22Rv1 (cell line): ENCODE measurements around the gene AUTS2.

Experiments
- ZFX ChIP-seq: fragments of 450-650 bp; IDR thresholded peaks from 2 replicates; pipeline ENCODE4 v1.6.1; 2017; ENCODE audit warnings: antibody characterized with exemption, borderline replicate concordance
- TF ChIP-seq, protein P1 (sequence below): fragments of 450-650 bp; IDR thresholded peaks from 2 replicates; pipeline ENCODE4 v1.5.1; 2017; ENCODE audit warnings: mild to moderate bottlenecking

- TF ChIP-seq, protein P1, sequence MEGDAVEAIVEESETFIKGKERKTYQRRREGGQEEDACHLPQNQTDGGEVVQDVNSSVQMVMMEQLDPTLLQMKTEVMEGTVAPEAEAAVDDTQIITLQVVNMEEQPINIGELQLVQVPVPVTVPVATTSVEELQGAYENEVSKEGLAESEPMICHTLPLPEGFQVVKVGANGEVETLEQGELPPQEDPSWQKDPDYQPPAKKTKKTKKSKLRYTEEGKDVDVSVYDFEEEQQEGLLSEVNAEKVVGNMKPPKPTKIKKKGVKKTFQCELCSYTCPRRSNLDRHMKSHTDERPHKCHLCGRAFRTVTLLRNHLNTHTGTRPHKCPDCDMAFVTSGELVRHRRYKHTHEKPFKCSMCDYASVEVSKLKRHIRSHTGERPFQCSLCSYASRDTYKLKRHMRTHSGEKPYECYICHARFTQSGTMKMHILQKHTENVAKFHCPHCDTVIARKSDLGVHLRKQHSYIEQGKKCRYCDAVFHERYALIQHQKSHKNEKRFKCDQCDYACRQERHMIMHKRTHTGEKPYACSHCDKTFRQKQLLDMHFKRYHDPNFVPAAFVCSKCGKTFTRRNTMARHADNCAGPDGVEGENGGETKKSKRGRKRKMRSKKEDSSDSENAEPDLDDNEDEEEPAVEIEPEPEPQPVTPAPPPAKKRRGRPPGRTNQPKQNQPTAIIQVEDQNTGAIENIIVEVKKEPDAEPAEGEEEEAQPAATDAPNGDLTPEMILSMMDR: no peak
- TF ChIP-seq ZFX: no peak
Measured at GRCh38 chr7:69588773-69589172, 9.5 kb upstream of the AUTS2 start.
